Trophoblast cell (in vitro differentiated cells and primary cell): ENCODE data around the gene PMEPA1.

Experiments used
- DNase-seq, 2 donors: peaks; one replicate each; pipeline ENCODE4 v3.0.0-alpha.2; 2016
- H2AFZ ChIP-seq: 2 replicates; pipeline ENCODE4 v1.6.1; 2013; ENCODE audit warnings: low read length, moderate library complexity, mild to moderate bottlenecking; ENCODE audit not compliant: insufficient read depth, poor library complexity
- H2AK5ac ChIP-seq: 2 replicates; pipeline ENCODE4 v1.6.1; 2013; ENCODE audit warnings: mild to moderate bottlenecking, low read length
- H2BK120ac ChIP-seq: 2 replicates; pipeline ENCODE4 v1.6.1; 2013; ENCODE audit warnings: low read length, mild to moderate bottlenecking, moderate library complexity; ENCODE audit not compliant: insufficient read depth, poor library complexity
- H2BK12ac ChIP-seq: 2 replicates; pipeline ENCODE4 v1.6.1; 2013; ENCODE audit warnings: mild to moderate bottlenecking, low read length, moderate library complexity
- H2BK5ac ChIP-seq: 2 replicates; pipeline ENCODE4 v1.6.1; 2013; ENCODE audit warnings: low read length, low read depth, moderate library complexity, mild to moderate bottlenecking; ENCODE audit not compliant: poor library complexity
- H3K14ac ChIP-seq: 2 replicates; pipeline ENCODE4 v1.6.1; 2013; ENCODE audit warnings: mild to moderate bottlenecking, low read length
- H3K18ac ChIP-seq: 2 replicates; pipeline ENCODE4 v1.6.1; 2013; ENCODE audit warnings: mild to moderate bottlenecking, low read length
- H3K23ac ChIP-seq: 2 replicates; pipeline ENCODE4 v1.6.1; 2013; ENCODE audit warnings: low read length
- H3K27ac ChIP-seq: 2 replicates; pipeline ENCODE4 v1.5.1; 2013; ENCODE audit warnings: low read depth, mild to moderate bottlenecking, inconsistent platforms, low read length, moderate library complexity
- H3K27me3 ChIP-seq: 2 replicates; pipeline ENCODE4 v1.6.1; 2013; ENCODE audit warnings: inconsistent platforms, mild to moderate bottlenecking, low read length, moderate library complexity; ENCODE audit not compliant: insufficient read depth
- H3K36me3 ChIP-seq, 2 experiments: 1 replicate in 1 of 2; 2 replicates in 1 of 2; pipeline ENCODE4 v1.6.1; 2013; ENCODE audit warnings: low read length in 2 of 2, mild to moderate bottlenecking in 2 of 2, moderate library complexity in 1 of 2; ENCODE audit not compliant: insufficient read depth in 2 of 2, control insufficient read depth in 1 of 2
- H3K4ac ChIP-seq: 2 replicates; pipeline ENCODE4 v1.6.1; 2013; ENCODE audit warnings: low read depth, mild to moderate bottlenecking, low read length, moderate library complexity
- H3K4me1 ChIP-seq, 2 experiments: 1 replicate in 1 of 2; 2 replicates in 1 of 2; pipeline ENCODE4 v1.6.1; 2013; ENCODE audit warnings: low read length in 2 of 2, mild to moderate bottlenecking in 2 of 2, moderate library complexity in 1 of 2; ENCODE audit not compliant: insufficient read depth in 2 of 2, control insufficient read depth in 1 of 2
- H3K4me2 ChIP-seq: 2 replicates; pipeline ENCODE4 v1.6.1; 2013; ENCODE audit warnings: inconsistent platforms, mild to moderate bottlenecking, low read length, moderate library complexity
- H3K4me3 ChIP-seq: 2 replicates; pipeline ENCODE4 v1.5.1; 2013; ENCODE audit warnings: mild to moderate bottlenecking, low read depth, low read length, inconsistent platforms
- H3K79me1 ChIP-seq: one replicate; pipeline ENCODE4 v1.6.1; 2013; ENCODE audit warnings: low read length
- H3K79me2 ChIP-seq: 2 replicates; pipeline ENCODE4 v1.6.1; 2013; ENCODE audit warnings: low read length, mild to moderate bottlenecking; ENCODE audit not compliant: control insufficient read depth, insufficient read depth, poor library complexity
- H3K9ac ChIP-seq: 2 replicates; pipeline ENCODE4 v1.6.1; 2013; ENCODE audit warnings: mild to moderate bottlenecking, low read length
- H3K9me3 ChIP-seq: 2 replicates; pipeline ENCODE4 v1.6.1; 2013; ENCODE audit warnings: low read depth, mild to moderate bottlenecking, control low read depth, inconsistent platforms, low read length; ENCODE audit not compliant: insufficient read depth
- H4K12ac ChIP-seq: 2 replicates; pipeline ENCODE4 v1.6.1; 2013; ENCODE audit warnings: low read depth, mild to moderate bottlenecking, low read length, moderate library complexity
- H4K8ac ChIP-seq: 2 replicates; pipeline ENCODE4 v1.6.1; 2013; ENCODE audit warnings: low read depth, mild to moderate bottlenecking, low read length, moderate library complexity
- H4K91ac ChIP-seq: one replicate; pipeline ENCODE4 v1.6.1; 2013; ENCODE audit warnings: low read depth, mild to moderate bottlenecking, low read length, moderate library complexity
- WGBS: extraction: QIAGEN DNeasy Blood & Tissue Kit; methylation state at CpG from one replicate; pipeline ENCODE4 v1.1.7; 2013; ENCODE audit warnings: missing lambda C conversion rate; ENCODE audit not compliant: insufficient read length, insufficient coverage; ENCODE audit errors: extremely low coverage; 5-methylcytosine and 5-hydroxymethylcytosine counted together

Gene PMEPA1

GRCh38 chr20:57707849-57708693 is 1.7 kb downstream of the PMEPA1 start:
- peaks cover 26 to 28% of the 10 kb centered on the region in 2 experiments for H3K36me3 ChIP-seq
- peaks cover 22% of the 10 kb centered on the region for H3K79me1 ChIP-seq
- peak overlapping the region; percentile 95 for H3K4ac ChIP-seq
- peak overlapping the region; percentile 55 for H3K27ac ChIP-seq
- no peak overlapping the region for H4K12ac ChIP-seq
- H2BK5ac ChIP-seq, result peak overlapping the region; percentile 29
- H2BK120ac ChIP-seq, result peak overlapping the region; percentile 67
- H3K4me1 ChIP-seq, result peaks cover 21 to 22% of the 10 kb centered on the region in 2 experiments
- peak overlapping the region; percentile 71 for H3K9ac ChIP-seq
- DNase-seq, result peak; percentile 41 to 54
- H3K4me2 ChIP-seq, result peak overlapping the region; percentile 71
- peak overlapping the region; percentile 83 for H3K4me3 ChIP-seq
- peak overlapping the region; percentile 0 for H2AK5ac ChIP-seq
- H2AFZ ChIP-seq, result peak overlapping the region; percentile 4
- peaks cover 4% of the 10 kb centered on the region for H3K9me3 ChIP-seq
- peaks cover 37% of the 10 kb centered on the region for H3K79me2 ChIP-seq
- H3K27me3 ChIP-seq, result no peaks in the 10 kb centered on the region
- no CpG with 5 or more reads among the region's 23 CpGs for WGBS
- peak overlapping the region; percentile 95 for H3K14ac ChIP-seq
- peak overlapping the region; percentile 89 for H4K91ac ChIP-seq
- peak overlapping the region; percentile 97 for H3K18ac ChIP-seq
- no peak overlapping the region for H2BK12ac ChIP-seq
- no peak overlapping the region for H3K23ac ChIP-seq
- H4K8ac ChIP-seq, result peak overlapping the region; percentile 14

GRCh38 chr20:57707320-57707719 is 2.5 kb downstream of the PMEPA1 start:
- no peak overlapping the region for H2AK5ac ChIP-seq
- no peak overlapping the region for H3K9ac ChIP-seq
- no peak overlapping the region for H3K23ac ChIP-seq
- H2BK120ac ChIP-seq, result no peak overlapping the region
- peaks cover 22% of the 10 kb centered on the region for H3K79me1 ChIP-seq
- H2BK12ac ChIP-seq, result no peak overlapping the region
- DNase-seq, result no peak
- H2BK5ac ChIP-seq, result no peak overlapping the region
- peaks cover 4% of the 10 kb centered on the region for H3K9me3 ChIP-seq
- WGBS, result no CpG with 5 or more reads among the region's 7 CpGs
- H3K79me2 ChIP-seq, result peaks cover 40% of the 10 kb centered on the region
- peak overlapping the region; percentile 71 for H3K4me2 ChIP-seq
- no peak overlapping the region for H3K18ac ChIP-seq
- H2AFZ ChIP-seq, result no peak overlapping the region
- H3K27ac ChIP-seq, result no peak overlapping the region
- no peak overlapping the region for H4K8ac ChIP-seq
- H3K27me3 ChIP-seq, result no peaks in the 10 kb centered on the region
- peaks cover 23% of the 10 kb centered on the region in 2 experiments for H3K4me1 ChIP-seq
- peak overlapping the region; percentile 95 for H3K4ac ChIP-seq
- no peak overlapping the region for H4K91ac ChIP-seq
- no peak overlapping the region for H4K12ac ChIP-seq
- H3K4me3 ChIP-seq, result no peak overlapping the region
- H3K36me3 ChIP-seq, result peaks cover 30 to 34% of the 10 kb centered on the region in 2 experiments
- no peak overlapping the region for H3K14ac ChIP-seq

- Histone ChIP-seq H3K9ac (no peak overlapping the region), H3K4me2 (no peak overlapping the region), H3K27ac (no peak overlapping the region), H3K18ac (no peak overlapping the region), H4K91ac (no peak overlapping the region), H2BK120ac (no peak overlapping the region), H2BK12ac (no peak overlapping the region), H2AFZ (no peak overlapping the region), H3K27me3 (no peaks in the 10 kb centered on the region), H3K4ac (peak overlapping the region; percentile 80), H3K4me1 (peaks cover 19% of the 10 kb centered on the region in 2 experiments), H2BK5ac (no peak overlapping the region), H2AK5ac (no peak overlapping the region), H4K8ac (no peak overlapping the region), H3K23ac (no peak overlapping the region), H3K79me1 (peaks cover 13% of the 10 kb centered on the region), H3K14ac (no peak overlapping the region), H3K79me2 (peaks cover 47% of the 10 kb centered on the region), H3K36me3 (peaks cover 38 to 43% of the 10 kb centered on the region in 2 experiments), H4K12ac (no peak overlapping the region), H3K9me3 (peaks cover 2% of the 10 kb centered on the region), H3K4me3 (no peak overlapping the region)
- no peak for DNase-seq
- no CpG with 5 or more reads among the region's 18 CpGs for WGBS
Observed at GRCh38 chr20:57705127-57705899, 4.5 kb downstream of the PMEPA1 start.

- H3K36me3 ChIP-seq, result peaks cover 43 to 46% of the 10 kb centered on the region in 2 experiments
- no peak overlapping the region for H4K91ac ChIP-seq
- no peak overlapping the region for H3K18ac ChIP-seq
- no peak overlapping the region for H2BK12ac ChIP-seq
- H3K4me2 ChIP-seq, result no peak overlapping the region
- H2AFZ ChIP-seq, result no peak overlapping the region
- H2BK120ac ChIP-seq, result no peak overlapping the region
- no peak overlapping the region for H3K9ac ChIP-seq
- peaks cover 2% of the 10 kb centered on the region for H3K9me3 ChIP-seq
- no peak for DNase-seq
- peaks cover 45% of the 10 kb centered on the region for H3K79me2 ChIP-seq
- no peak overlapping the region for H3K4me3 ChIP-seq
- peaks cover 19 to 24% of the 10 kb centered on the region in 2 experiments for H3K4me1 ChIP-seq
- H3K14ac ChIP-seq, result no peak overlapping the region
- WGBS, result no CpG with 5 or more reads among the region's 14 CpGs
- H3K23ac ChIP-seq, result no peak overlapping the region
- no peak overlapping the region for H3K27ac ChIP-seq
- no peak overlapping the region for H2AK5ac ChIP-seq
- no peaks in the 10 kb centered on the region for H3K27me3 ChIP-seq
- no peak overlapping the region for H2BK5ac ChIP-seq
- no peak overlapping the region for H4K12ac ChIP-seq
- no peak overlapping the region for H4K8ac ChIP-seq
- peaks cover 9% of the 10 kb centered on the region for H3K79me1 ChIP-seq
- peak overlapping the region; percentile 80 for H3K4ac ChIP-seq
Observed at GRCh38 chr20:57704245-57704644, 5.6 kb downstream of the PMEPA1 start.
